Gastrocnemius medialis (tissue), 4 donors: ENCODE data around the gene ARMH2. TPM values are rescaled to one million over a fixed set of nuclear protein-coding genes. Genes with fewer than 3 reads are reported as not detected.

Source experiments
- ATAC-seq, 2 donors: fragments of 150-250 bp; one replicate each; pipeline ENCODE4 v1.9.1; 2016
- DNase-seq, 2 donors: peaks; one replicate each; pipeline ENCODE4 v3.0.0-alpha.2; 2019
- H3K27ac ChIP-seq, 4 donors: fragments of 200-600 bp; sonication (generic); 1 replicate in 1 of 4; 2 replicates in 3 of 4; pipeline ENCODE4 v1.5.1; 2016 to 2018; ENCODE audit warnings: mild to moderate bottlenecking in 2 of 4, moderate library complexity in 1 of 4
- H3K27me3 ChIP-seq, 3 donors: fragments of 200-600 bp; sonication (generic) in 2 of 3; 1 replicate in 1 of 3; 2 replicates in 2 of 3; pipeline versions ENCODE4 v1.5.1 to v1.6.0; 2016 to 2019; ENCODE audit warnings: mild to moderate bottlenecking in 1 of 3, moderate library complexity in 1 of 3
- H3K36me3 ChIP-seq, 2 donors: fragments of 200-600 bp; sonication (generic) in 1 of 2; one replicate each; pipeline ENCODE4 v1.5.1; 2017 to 2018
- H3K4me1 ChIP-seq, 2 donors: fragments of 200-600 bp; sonication (generic) in 1 of 2; one replicate each; pipeline ENCODE4 v1.5.1; 2016 to 2017; ENCODE audit warnings: mild to moderate bottlenecking in 2 of 2
- H3K4me3 ChIP-seq, 4 donors: fragments of 200-600 bp; sonication (generic) in 3 of 4; 1 replicate in 1 of 4; 2 replicates in 3 of 4; pipeline ENCODE4 v1.5.1; 2016 to 2019; ENCODE audit warnings: mild to moderate bottlenecking in 2 of 4
- H3K9me3 ChIP-seq, 3 donors: fragments of 200-600 bp; sonication (generic) in 2 of 3; 1 replicate in 1 of 3; 2 replicates in 2 of 3; pipeline ENCODE4 v1.5.1; 2016 to 2019
- POLR2A ChIP-seq, 2 donors: fragments of 450-650 bp; IDR thresholded peaks; one replicate each; pipeline ENCODE4 v1.6.1; 2017; ENCODE audit warnings: antibody characterized with exemption in 2 of 2, mild to moderate bottlenecking in 2 of 2, moderate library complexity in 2 of 2
- in situ Hi-C, 4 donors: fragments of 200-750 bp; cut with MboI; loops; one replicate each; pipeline versions ENCODE4 v1.15.0 to v1.8.0; 2017; ENCODE audit warnings: low sequenced_read_pairs in 4 of 4
- intact Hi-C: fragments of 100-400 bp; cut with DNase I; formaldehyde crosslinking; loops from one replicate; pipeline ENCODE4 v1.15.1; 2023; ENCODE audit warnings: low total_unique reads
- total RNA-seq, 4 donors: library from RNA; depleted of rRNA; stranded (reverse); fragments of >200 nt; gene quantifications; one replicate each; pipeline versions ENCODE4 v1.1.0 to v1.2.3, GENCODE V29; 2016
- TF ChIP-seq, protein P1 (sequence below), 5 experiments: fragments of 450-650 bp in 3 of 5; fragments of 200-600 bp in 2 of 5; sonication (generic) in 2 of 5; IDR thresholded peaks in 4 of 5; conservative IDR thresholded peaks in 1 of 5; 1 replicate in 4 of 5; 2 replicates in 1 of 5; pipeline ENCODE4 v1.5.1; 2016 to 2019; ENCODE audit warnings: antibody characterized with exemption in 5 of 5, mild to moderate bottlenecking in 3 of 5, moderate library complexity in 3 of 5

The ARMH2 gene
- total RNA-seq, 4 donors from 2014 or later: not detected

DNA sequence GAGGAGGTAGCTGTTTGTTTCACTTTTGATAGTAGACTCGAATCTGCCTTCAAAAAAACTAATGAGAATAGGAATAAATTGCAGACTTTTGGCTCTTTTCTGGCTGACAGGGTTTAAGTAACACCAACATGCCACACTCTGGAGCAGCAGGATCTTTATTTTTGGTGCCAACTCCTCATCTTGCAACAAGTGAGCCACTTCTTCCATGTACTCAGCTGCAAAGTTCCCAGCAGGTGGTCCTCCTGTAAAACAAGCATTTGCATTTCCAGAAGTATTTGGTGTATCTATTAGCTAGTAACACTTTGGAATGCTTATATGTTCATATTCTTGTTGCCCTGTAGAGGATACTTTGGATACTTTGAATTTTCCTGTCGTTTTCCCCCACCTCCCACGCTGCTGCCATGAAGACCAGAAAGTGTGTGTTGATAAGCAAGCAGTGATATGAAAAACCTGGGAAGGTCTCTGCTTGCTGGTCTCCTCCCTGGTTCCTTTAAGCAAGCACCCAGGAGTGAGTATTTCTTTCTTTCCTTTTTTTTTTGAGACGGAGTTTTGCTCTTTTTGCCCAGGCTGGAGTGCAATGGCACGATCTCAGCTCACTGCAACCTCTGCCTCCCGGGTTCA lies 1.0 kb downstream of the ARMH2 start:
- H3K4me3 ChIP-seq: no peak overlapping the region
- intact Hi-C loops: no loop called here
- no peak for ATAC-seq

DNA sequence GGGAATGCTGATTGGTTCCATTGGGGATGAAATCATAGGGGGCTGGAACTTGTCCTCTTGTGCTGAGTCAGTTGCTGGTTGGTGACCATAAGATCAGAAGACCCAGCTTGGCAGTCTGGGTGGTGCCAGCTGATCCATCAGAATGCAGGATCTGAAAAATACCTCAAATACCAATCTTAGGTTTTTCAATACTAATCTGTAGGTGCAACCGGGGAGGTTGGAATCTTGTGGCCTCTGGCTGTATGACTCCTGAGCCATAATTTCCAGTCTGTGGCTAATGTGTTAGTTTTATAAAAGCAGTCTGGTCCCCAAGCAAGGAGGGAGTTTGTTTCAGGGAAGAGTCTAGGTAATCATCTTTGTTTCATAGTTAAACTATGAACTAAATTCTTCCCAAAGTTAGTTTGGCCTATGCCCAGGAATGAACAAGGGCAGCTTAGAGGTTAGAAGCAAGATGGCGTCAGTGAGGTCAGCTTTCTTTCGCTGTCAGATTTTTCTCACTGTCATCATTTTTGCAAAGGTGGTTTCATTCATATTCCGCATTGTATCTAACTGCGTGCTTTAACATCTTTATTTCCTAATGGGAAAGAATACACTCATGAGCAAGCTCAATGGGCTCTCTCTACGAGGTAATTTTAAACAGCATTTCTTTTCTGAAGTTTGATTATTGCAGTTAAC lies 2.0 kb downstream of the ARMH2 start:
- intact Hi-C loops (no loop called here), in situ Hi-C loops (no loop called here)
- no peaks in the 10 kb centered on the region for H3K4me1 ChIP-seq
- no peak overlapping the region for H3K4me3 ChIP-seq
- no peak overlapping the region for H3K27ac ChIP-seq
- H3K9me3 ChIP-seq: no peaks in the 10 kb centered on the region
- no peak for TF ChIP-seq POLR2A (IDR thresholded peaks at IDR 0.05)
- TF ChIP-seq, protein P1, sequence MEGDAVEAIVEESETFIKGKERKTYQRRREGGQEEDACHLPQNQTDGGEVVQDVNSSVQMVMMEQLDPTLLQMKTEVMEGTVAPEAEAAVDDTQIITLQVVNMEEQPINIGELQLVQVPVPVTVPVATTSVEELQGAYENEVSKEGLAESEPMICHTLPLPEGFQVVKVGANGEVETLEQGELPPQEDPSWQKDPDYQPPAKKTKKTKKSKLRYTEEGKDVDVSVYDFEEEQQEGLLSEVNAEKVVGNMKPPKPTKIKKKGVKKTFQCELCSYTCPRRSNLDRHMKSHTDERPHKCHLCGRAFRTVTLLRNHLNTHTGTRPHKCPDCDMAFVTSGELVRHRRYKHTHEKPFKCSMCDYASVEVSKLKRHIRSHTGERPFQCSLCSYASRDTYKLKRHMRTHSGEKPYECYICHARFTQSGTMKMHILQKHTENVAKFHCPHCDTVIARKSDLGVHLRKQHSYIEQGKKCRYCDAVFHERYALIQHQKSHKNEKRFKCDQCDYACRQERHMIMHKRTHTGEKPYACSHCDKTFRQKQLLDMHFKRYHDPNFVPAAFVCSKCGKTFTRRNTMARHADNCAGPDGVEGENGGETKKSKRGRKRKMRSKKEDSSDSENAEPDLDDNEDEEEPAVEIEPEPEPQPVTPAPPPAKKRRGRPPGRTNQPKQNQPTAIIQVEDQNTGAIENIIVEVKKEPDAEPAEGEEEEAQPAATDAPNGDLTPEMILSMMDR (IDR thresholded peaks at IDR 0.05 in 4 of 5, conservative IDR thresholded peaks at IDR 0.05 in 1 of 5): no peak
- no peak for ATAC-seq
- no peaks in the 10 kb centered on the region for H3K36me3 ChIP-seq
- no peaks in the 10 kb centered on the region for H3K27me3 ChIP-seq
- DNase-seq: no peak

More for the DNA sequence above, 1.0 kb downstream of the ARMH2 start:
- H3K27ac ChIP-seq: no peak overlapping the region
- in situ Hi-C loops: no loop called here
- no peaks in the 10 kb centered on the region for H3K27me3 ChIP-seq
- no peaks in the 10 kb centered on the region for H3K36me3 ChIP-seq
- H3K9me3 ChIP-seq: no peaks in the 10 kb centered on the region
- TF ChIP-seq, protein P1 (IDR thresholded peaks at IDR 0.05 in 4 of 5, conservative IDR thresholded peaks at IDR 0.05 in 1 of 5): no peak
- no peak for TF ChIP-seq POLR2A (IDR thresholded peaks at IDR 0.05)
- H3K4me1 ChIP-seq: no peaks in the 10 kb centered on the region
- DNase-seq: no peak

DNA sequence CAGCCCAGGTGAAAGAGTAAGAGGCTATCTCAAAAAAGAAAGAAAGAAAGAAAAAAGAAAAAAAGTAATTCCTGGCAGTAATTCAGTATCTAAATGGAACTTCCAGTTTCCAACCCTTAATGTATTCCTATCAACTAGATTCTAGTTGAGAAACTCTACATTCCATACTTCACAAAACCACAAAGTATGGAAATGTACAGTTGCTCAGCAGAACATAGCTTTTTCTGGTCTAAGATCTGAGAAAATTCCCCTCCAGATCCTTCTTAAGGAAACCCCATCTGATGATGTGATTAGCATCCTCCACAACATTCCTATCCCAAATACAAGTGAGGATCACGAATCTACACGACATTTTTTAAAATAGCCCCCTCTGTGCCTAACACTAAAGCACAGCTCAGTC lies 3.6 kb downstream of the ARMH2 start:
- in situ Hi-C loops: no loop called here
- ATAC-seq: no peak

DNA sequence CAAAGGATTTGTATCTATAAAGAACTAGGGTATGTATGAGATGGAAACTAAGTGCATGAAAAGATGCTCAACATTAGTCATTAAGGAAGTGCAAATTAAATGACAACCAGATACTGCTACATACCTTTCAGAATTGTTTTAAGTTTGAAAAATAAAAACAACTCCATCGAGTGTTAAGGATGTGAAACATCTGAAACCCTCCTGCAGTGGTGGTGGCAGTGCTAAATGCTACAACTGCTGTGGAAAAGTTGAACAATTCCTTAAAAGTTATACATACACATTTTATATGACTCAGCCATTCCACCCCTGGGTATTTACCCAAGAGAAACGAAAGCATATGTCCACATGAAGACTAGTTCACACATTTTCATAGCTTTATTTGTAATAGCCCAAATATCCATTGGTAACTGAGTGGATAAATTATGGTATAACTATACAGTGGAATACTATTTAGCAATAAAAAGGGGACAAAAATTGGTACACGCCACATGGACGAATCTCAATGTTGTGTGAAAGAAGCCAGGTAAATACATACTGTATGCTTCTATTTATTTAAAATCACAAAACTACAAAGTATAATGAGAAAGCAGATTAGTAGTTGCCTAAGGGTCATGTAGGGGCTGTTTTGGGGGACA lies 10.6 kb downstream of the ARMH2 start:
- intact Hi-C loops: no loop called here
- no peaks in the 10 kb centered on the region for H3K4me1 ChIP-seq
- no peak for ATAC-seq

More for the DNA sequence above, 3.6 kb downstream of the ARMH2 start:
- H3K4me1 ChIP-seq: no peaks in the 10 kb centered on the region
- no peaks in the 10 kb centered on the region for H3K9me3 ChIP-seq
- no peak for TF ChIP-seq POLR2A (IDR thresholded peaks at IDR 0.05)
- TF ChIP-seq, protein P1 (IDR thresholded peaks at IDR 0.05 in 4 of 5, conservative IDR thresholded peaks at IDR 0.05 in 1 of 5): no peak
- no peak overlapping the region for H3K27ac ChIP-seq
- no peaks in the 10 kb centered on the region for H3K36me3 ChIP-seq
- DNase-seq: no peak
- no peaks in the 10 kb centered on the region for H3K27me3 ChIP-seq
- no peak overlapping the region for H3K4me3 ChIP-seq
- intact Hi-C loops: no loop called here

More for the DNA sequence above, 10.6 kb downstream of the ARMH2 start:
- Histone ChIP-seq H3K36me3 (peaks cover 0 to 20% of the 10 kb centered on the region in 2 donors), H3K27me3 (no peaks in the 10 kb centered on the region), H3K9me3 (no peaks in the 10 kb centered on the region), H3K4me3 (no peak overlapping the region), H3K27ac (no peak overlapping the region)
- no peak for DNase-seq
- in situ Hi-C loops: no loop called here
- TF ChIP-seq POLR2A (IDR thresholded peaks at IDR 0.05): no peak
- TF ChIP-seq, protein P1 (IDR thresholded peaks at IDR 0.05 in 4 of 5, conservative IDR thresholded peaks at IDR 0.05 in 1 of 5): no peak
